Measurements from ENCODE around the gene MIPOL1.
"Not testable (repeated sequence)": the region's sequence is repeated elsewhere in the genome, so short reads cannot be mapped to it uniquely, and the experiment has no call there.

Gene MIPOL1, protein sequence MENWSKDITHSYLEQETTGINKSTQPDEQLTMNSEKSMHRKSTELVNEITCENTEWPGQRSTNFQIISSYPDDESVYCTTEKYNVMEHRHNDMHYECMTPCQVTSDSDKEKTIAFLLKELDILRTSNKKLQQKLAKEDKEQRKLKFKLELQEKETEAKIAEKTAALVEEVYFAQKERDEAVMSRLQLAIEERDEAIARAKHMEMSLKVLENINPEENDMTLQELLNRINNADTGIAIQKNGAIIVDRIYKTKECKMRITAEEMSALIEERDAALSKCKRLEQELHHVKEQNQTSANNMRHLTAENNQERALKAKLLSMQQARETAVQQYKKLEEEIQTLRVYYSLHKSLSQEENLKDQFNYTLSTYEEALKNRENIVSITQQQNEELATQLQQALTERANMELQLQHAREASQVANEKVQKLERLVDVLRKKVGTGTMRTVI
- total RNA-seq, result 0 to 1.5 (median 0.07) reads per million in 9 experiments

GRCh38 chr14:37197421-37198272, at the start of gene MIPOL1:
Gene MIPOL1, plus strand, starts transcription at chr14:37197937. Its CDS starts 49,952 bp downstream, at chr14:37247889.
- ATAC-seq (replicated peaks), result no peak
- Mint-ChIP-seq H3K27me3 (no peaks in the 10 kb centered on the region), H3K27ac (no peak within 1 kb of the TSS), H3K4me3 (no peak within 1 kb of the TSS), H3K4me1 (ENCODE audit: low read depth in 2 of 2) (peaks cover 0 to 2% of the 10 kb centered on the region in 2 donors), H3K36me3 (ENCODE audit: insufficient read depth) (no peaks in the 10 kb centered on the region), H3K9me3 (peaks cover 0 to 8% of the 10 kb centered on the region in 2 donors)
- DNase-seq, result no peak

GRCh38 chr14:37150414-37150813, 47.3 kb upstream of the MIPOL1 start:
- DNase-seq, result no peak
- Mint-ChIP-seq H3K9me3 (peaks cover 8 to 17% of the 10 kb centered on the region in 2 donors), H3K4me1 (ENCODE audit: low read depth in 2 of 2) (no peaks in the 10 kb centered on the region), H3K36me3 (ENCODE audit: insufficient read depth) (no peaks in the 10 kb centered on the region), H3K27ac (no peak overlapping the region), H3K4me3 (no peak overlapping the region), H3K27me3 (no peaks in the 10 kb centered on the region)
- no peak for ATAC-seq (replicated peaks)

- no peaks in the 10 kb centered on the region for H3K4me1 Mint-ChIP-seq (ENCODE audit: low read depth in 2 of 2)
- DNase-seq (no peak), ATAC-seq (replicated peaks) (no peak)
- no peaks in the 10 kb centered on the region for H3K27me3 Mint-ChIP-seq
- no peaks in the 10 kb centered on the region for H3K36me3 Mint-ChIP-seq (ENCODE audit: insufficient read depth)
- no peak overlapping the region for H3K27ac Mint-ChIP-seq
- peaks cover 10 to 17% of the 10 kb centered on the region in 2 donors for H3K9me3 Mint-ChIP-seq
- H3K4me3 Mint-ChIP-seq, result no peak overlapping the region
These were observed 44.7 kb upstream of the MIPOL1 start for GRCh38 chr14:37153005-37153404.

GRCh38 chr14:37153483-37153882, 44.3 kb upstream of the MIPOL1 start:
- Mint-ChIP-seq H3K27me3 (no peaks in the 10 kb centered on the region), H3K36me3 (ENCODE audit: insufficient read depth) (no peaks in the 10 kb centered on the region), H3K4me1 (ENCODE audit: low read depth in 2 of 2) (no peaks in the 10 kb centered on the region), H3K9me3 (peaks cover 10 to 17% of the 10 kb centered on the region in 2 donors), H3K4me3 (no peak overlapping the region), H3K27ac (no peak overlapping the region)
- DNase-seq (no peak), ATAC-seq (replicated peaks) (no peak)

DNA sequence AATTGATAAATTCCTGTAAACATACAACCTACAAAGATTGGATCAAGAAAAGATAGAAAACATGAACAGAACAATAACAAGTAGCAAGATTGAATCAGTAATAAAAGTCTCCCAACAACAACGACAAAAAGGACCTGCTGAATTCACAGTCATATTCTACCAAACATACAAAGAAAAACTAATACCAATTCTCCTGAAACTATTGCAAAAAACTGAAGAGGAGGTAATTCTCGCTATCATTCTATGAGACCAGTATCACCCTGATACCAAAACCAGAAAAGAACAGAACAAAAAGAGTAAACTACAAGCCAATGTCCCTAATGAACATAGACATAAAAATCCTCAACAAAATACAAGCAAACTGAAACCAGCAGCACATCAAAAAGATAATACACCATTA, 39.8 kb upstream of the MIPOL1 start:
- H3K36me3 Mint-ChIP-seq (ENCODE audit: insufficient read depth), result no peaks in the 10 kb centered on the region
- H3K4me3 Mint-ChIP-seq, result no peak overlapping the region
- no peak overlapping the region for H3K27ac Mint-ChIP-seq
- H3K27me3 Mint-ChIP-seq, result no peaks in the 10 kb centered on the region
- ATAC-seq (replicated peaks) (no peak), DNase-seq (no peak)
- H3K4me1 Mint-ChIP-seq (ENCODE audit: low read depth in 2 of 2), result no peaks in the 10 kb centered on the region
- H3K9me3 Mint-ChIP-seq, result peaks cover 18 to 22% of the 10 kb centered on the region in 2 donors

GRCh38 chr14:37162307-37162706, 35.4 kb upstream of the MIPOL1 start:
- not testable (repeated sequence) for ATAC-seq (replicated peaks); H3K4me3 Mint-ChIP-seq; DNase-seq; H3K36me3 Mint-ChIP-seq (ENCODE audit: insufficient read depth); H3K4me1 Mint-ChIP-seq (ENCODE audit: low read depth in 2 of 2); H3K27ac Mint-ChIP-seq; H3K27me3 Mint-ChIP-seq
- peaks cover 17 to 20% of the 10 kb centered on the region in 2 donors for H3K9me3 Mint-ChIP-seq

DNA sequence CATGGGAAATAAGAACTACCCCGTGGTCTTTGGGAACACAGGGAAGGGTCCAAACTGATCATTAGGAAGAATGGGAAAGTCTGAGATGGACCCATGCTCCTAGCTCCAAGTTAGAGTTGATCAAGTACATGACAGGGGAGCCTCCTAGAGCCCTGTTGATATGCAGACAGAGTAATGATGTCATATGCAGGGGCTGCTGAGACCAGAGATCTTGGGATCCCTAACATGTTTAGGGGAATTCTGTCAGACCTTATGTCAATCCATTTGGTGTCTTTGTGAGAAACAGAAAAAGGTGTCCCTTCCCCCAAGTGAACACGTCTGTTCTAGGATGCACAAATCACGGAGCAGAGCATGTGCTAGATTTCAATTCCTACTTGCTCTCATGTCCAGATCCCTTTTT, 31.9 kb upstream of the MIPOL1 start:
- no peaks in the 10 kb centered on the region for H3K36me3 Mint-ChIP-seq (ENCODE audit: insufficient read depth)
- H3K4me3 Mint-ChIP-seq, result no peak overlapping the region
- DNase-seq, result no peak
- no peaks in the 10 kb centered on the region for H3K27me3 Mint-ChIP-seq
- no peak for ATAC-seq (replicated peaks)
- H3K27ac Mint-ChIP-seq, result no peak overlapping the region
- no peaks in the 10 kb centered on the region for H3K4me1 Mint-ChIP-seq (ENCODE audit: low read depth in 2 of 2)
- peaks cover 5 to 22% of the 10 kb centered on the region in 2 donors for H3K9me3 Mint-ChIP-seq

GRCh38 chr14:37167151-37168047, 30.3 kb upstream of the MIPOL1 start:
- H3K4me1 Mint-ChIP-seq (ENCODE audit: low read depth in 2 of 2), result no peaks in the 10 kb centered on the region
- DNase-seq (no peak), ATAC-seq (replicated peaks) (no peak)
- no peaks in the 10 kb centered on the region for H3K27me3 Mint-ChIP-seq
- H3K4me3 Mint-ChIP-seq, result no peak overlapping the region
- H3K9me3 Mint-ChIP-seq, result peaks cover 3 to 22% of the 10 kb centered on the region in 2 donors
- no peak overlapping the region for H3K27ac Mint-ChIP-seq
- H3K36me3 Mint-ChIP-seq (ENCODE audit: insufficient read depth), result no peaks in the 10 kb centered on the region

DNA sequence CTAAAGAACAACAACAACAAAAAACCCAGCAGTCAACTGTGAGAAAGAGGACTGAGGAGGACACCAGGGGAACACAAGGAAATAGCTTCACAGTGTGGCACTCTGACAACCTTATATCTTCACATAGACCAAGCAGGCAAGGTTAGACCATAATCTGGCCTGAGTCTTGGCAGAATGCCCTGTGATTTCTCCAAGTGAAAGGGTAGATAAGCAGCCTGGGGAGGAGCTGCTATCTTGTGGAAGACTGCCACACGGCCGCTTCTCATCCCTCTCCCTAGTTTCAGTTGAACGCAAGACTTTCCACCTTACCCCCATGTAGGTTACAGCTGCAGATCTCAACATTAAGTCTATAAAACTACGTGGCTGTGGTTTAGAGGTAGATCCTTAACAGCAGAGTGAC, 29.0 kb upstream of the MIPOL1 start:
- H3K27ac Mint-ChIP-seq, result no peak overlapping the region
- ATAC-seq (replicated peaks), result no peak
- H3K36me3 Mint-ChIP-seq (ENCODE audit: insufficient read depth), result no peaks in the 10 kb centered on the region
- no peak overlapping the region for H3K4me3 Mint-ChIP-seq
- DNase-seq, result no peak
- H3K4me1 Mint-ChIP-seq (ENCODE audit: low read depth in 2 of 2), result no peaks in the 10 kb centered on the region
- H3K27me3 Mint-ChIP-seq, result no peaks in the 10 kb centered on the region
- H3K9me3 Mint-ChIP-seq, result peaks cover 3 to 22% of the 10 kb centered on the region in 2 donors

GRCh38 chr14:37170237-37170636, 27.5 kb upstream of the MIPOL1 start:
- DNase-seq (no peak), ATAC-seq (replicated peaks) (no peak)
- H3K36me3 Mint-ChIP-seq (ENCODE audit: insufficient read depth), result no peaks in the 10 kb centered on the region
- H3K27ac Mint-ChIP-seq, result no peak overlapping the region
- no peak overlapping the region for H3K4me3 Mint-ChIP-seq
- H3K4me1 Mint-ChIP-seq (ENCODE audit: low read depth in 2 of 2), result no peaks in the 10 kb centered on the region
- peaks cover 5 to 14% of the 10 kb centered on the region in 2 donors for H3K9me3 Mint-ChIP-seq
- no peaks in the 10 kb centered on the region for H3K27me3 Mint-ChIP-seq

- DNase-seq (no peak), ATAC-seq (replicated peaks) (no peak)
- Mint-ChIP-seq H3K27ac (no peak overlapping the region), H3K4me3 (no peak overlapping the region), H3K36me3 (ENCODE audit: insufficient read depth) (no peaks in the 10 kb centered on the region), H3K9me3 (peaks cover 3 to 9% of the 10 kb centered on the region in 2 donors), H3K4me1 (ENCODE audit: low read depth in 2 of 2) (no peaks in the 10 kb centered on the region), H3K27me3 (no peaks in the 10 kb centered on the region)
These were observed 26.7 kb upstream of the MIPOL1 start for GRCh38 chr14:37170993-37171392.

GRCh38 chr14:37171678-37172023, 26.1 kb upstream of the MIPOL1 start:
- ATAC-seq (replicated peaks) (no peak), DNase-seq (no peak)
- no peak overlapping the region for H3K27ac Mint-ChIP-seq
- no peak overlapping the region for H3K4me3 Mint-ChIP-seq
- peaks cover 3 to 11% of the 10 kb centered on the region in 2 donors for H3K9me3 Mint-ChIP-seq
- no peaks in the 10 kb centered on the region for H3K27me3 Mint-ChIP-seq
- H3K36me3 Mint-ChIP-seq (ENCODE audit: insufficient read depth), result no peaks in the 10 kb centered on the region
- H3K4me1 Mint-ChIP-seq (ENCODE audit: low read depth in 2 of 2), result no peaks in the 10 kb centered on the region
